DND-41 (cell line): ENCODE results near the gene RASGEF1C.

Experiments used
- EZH2 ChIP-seq: IDR thresholded peaks from 3 replicates; pipeline ENCODE4 v1.6.1; 2012; ENCODE audit warnings: borderline replicate concordance, low read depth, mild to moderate bottlenecking, moderate library complexity, low read length, inconsistent platforms; ENCODE audit not compliant: severe bottlenecking
- TF ChIP-seq, protein P1 (sequence below): IDR thresholded peaks from 2 replicates; pipeline ENCODE4 v1.5.1; 2012; ENCODE audit warnings: borderline replicate concordance, low read length, moderate library complexity, mild to moderate bottlenecking; ENCODE audit not compliant: poor library complexity, severe bottlenecking; ENCODE audit errors: extremely low read depth

DNA sequence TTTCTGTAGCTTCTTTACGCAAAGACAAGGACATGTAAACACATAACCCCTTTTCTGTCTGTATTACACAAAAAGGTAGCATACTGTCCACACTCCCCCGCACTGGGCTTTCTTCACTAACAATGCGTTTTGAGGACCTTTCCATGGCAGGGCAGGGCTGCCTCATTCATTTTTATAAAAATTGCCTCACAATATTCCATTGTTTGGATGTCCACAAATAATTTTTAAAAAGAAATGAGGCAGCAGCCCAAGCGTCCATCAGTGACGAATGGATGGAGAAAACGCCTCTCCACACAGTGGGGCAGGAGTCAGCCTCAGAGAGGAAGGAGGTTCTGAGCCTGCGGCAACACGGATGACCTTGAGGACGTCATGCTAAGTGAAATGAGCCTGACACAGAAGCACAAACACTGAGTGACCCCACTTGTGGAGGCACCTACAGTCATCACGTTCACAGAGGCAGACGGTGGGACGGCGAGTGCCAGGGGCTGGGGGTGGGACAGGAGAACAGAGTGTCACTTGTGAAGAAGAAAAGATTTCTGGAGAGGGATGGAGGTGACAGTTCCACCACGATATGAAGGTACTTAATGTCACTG, 67.8 kb downstream of the RASGEF1C start:
- TF ChIP-seq, protein P1, sequence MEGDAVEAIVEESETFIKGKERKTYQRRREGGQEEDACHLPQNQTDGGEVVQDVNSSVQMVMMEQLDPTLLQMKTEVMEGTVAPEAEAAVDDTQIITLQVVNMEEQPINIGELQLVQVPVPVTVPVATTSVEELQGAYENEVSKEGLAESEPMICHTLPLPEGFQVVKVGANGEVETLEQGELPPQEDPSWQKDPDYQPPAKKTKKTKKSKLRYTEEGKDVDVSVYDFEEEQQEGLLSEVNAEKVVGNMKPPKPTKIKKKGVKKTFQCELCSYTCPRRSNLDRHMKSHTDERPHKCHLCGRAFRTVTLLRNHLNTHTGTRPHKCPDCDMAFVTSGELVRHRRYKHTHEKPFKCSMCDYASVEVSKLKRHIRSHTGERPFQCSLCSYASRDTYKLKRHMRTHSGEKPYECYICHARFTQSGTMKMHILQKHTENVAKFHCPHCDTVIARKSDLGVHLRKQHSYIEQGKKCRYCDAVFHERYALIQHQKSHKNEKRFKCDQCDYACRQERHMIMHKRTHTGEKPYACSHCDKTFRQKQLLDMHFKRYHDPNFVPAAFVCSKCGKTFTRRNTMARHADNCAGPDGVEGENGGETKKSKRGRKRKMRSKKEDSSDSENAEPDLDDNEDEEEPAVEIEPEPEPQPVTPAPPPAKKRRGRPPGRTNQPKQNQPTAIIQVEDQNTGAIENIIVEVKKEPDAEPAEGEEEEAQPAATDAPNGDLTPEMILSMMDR, result no peak
- TF ChIP-seq EZH2, result no peak
